Measurements from ENCODE around the gene ABCC4.
"Not testable (repeated sequence)": the region's sequence is repeated elsewhere in the genome, so short reads cannot be mapped to it uniquely, and the experiment has no call there.

The ABCC4 gene

DNA sequence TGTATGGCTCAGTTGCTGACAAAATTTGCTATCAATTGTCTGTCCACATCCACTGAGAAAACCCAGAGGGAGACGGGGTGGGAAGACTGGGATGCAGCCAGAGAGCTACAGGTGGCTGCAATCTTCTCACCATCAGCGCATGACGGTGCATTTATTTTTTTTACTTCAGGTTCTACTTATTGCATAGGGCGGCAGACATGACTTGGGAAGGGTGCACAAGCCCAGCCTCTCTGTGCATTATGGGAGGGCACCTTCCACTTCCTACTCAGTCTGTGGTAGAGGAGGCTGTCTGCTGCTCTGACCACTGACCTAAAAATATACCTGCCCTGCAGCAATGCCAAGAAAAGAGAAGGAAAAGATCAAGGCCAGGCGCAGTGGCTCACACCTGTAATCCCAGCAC, 73.1 kb downstream of the ABCC4 start:
- no peak for DNase-seq

DNA sequence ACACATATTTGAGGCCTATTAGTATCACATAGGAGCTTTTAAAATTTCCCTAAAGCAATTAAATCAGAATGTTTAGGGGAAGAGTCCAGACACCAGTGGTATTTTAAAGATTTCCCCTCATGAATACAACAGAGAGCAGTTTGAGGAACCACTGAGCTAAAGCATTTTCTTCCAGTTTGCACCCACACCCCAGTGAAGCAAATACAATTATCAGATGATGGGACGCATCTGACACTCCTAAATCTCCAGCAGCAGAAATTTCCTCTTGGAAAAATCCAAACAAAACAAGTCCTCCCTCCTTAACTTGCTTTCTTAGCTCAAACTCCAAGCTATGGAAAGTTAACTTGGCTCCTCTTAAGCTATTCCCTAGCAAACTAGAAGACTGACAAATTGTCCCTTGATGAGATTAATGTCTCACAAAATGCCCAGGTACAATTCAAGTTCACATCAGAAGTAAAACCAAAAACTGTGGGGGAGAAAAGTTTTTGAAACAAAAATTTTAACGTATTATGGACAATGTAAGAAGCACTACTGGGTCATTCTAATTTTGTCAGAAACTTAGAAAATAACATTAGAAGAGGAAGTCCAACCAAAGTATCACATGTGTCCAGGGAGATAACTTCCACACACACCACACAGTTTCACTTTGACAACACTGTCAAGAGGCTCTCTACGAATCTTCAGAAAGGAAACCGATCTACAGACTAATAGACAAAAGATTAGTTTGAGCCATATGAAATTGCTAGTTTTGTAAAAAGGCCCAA, 74.1 kb downstream of the ABCC4 start:
- DNase-seq = no peak

GRCh38 chr13:95226476-95226875, 74.8 kb downstream of the ABCC4 start:
- no peak for DNase-seq

- DNase-seq = no peak
Observed at GRCh38 chr13:95226050-95226449, 75.2 kb downstream of the ABCC4 start.

DNA sequence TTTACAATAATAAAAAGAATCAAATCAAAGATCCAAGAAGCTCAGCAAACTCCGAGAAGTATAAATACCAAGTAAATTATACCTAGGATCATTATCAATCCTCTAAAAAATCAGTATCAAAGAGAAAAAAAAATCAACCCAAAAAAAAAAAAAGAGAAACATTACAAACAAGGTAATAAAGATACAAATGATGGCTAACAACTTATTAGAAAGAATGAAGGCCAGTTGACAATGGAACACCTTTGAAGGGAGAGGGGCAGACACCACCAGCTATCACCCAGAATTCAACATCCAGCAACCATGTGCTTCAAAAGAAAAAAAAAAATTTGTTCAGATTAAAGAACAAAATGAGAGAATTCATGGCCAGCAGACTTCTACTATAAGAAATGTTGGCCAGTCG, 77.2 kb downstream of the ABCC4 start:
- DNase-seq = no peak

DNA sequence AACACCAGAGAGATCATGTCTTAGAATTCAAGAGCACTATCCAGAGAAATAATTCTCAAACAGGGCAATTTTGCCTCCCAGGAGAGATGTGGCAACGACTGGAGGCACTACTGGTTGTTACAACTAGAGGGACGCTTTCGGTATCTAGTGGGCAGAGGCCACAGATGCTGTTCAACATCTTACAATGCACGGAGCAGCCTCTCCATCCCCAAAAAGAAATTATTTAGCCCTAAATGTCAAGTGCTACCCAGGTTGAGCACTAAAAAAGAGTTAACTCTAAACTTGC, 78.6 kb downstream of the ABCC4 start:
- DNase-seq = no peak

- DNase-seq = no peak
Observed at GRCh38 chr13:95221971-95222732, 79.1 kb downstream of the ABCC4 start.

- DNase-seq = no peak
Observed at GRCh38 chr13:95220611-95221010, 80.6 kb downstream of the ABCC4 start.

- no peak for DNase-seq
Observed at GRCh38 chr13:95217920-95218830, 83.1 kb downstream of the ABCC4 start.

- DNase-seq = no peak
Observed at GRCh38 chr13:95216182-95216581, 85.1 kb downstream of the ABCC4 start.

- no peak for DNase-seq
Observed at GRCh38 chr13:95212983-95213850, 88.0 kb downstream of the ABCC4 start.

GRCh38 chr13:95209109-95209508, 92.1 kb downstream of the ABCC4 start:
- no peak for DNase-seq

GRCh38 chr13:95207769-95208366, 93.4 kb downstream of the ABCC4 start:
- no peak for DNase-seq

DNA sequence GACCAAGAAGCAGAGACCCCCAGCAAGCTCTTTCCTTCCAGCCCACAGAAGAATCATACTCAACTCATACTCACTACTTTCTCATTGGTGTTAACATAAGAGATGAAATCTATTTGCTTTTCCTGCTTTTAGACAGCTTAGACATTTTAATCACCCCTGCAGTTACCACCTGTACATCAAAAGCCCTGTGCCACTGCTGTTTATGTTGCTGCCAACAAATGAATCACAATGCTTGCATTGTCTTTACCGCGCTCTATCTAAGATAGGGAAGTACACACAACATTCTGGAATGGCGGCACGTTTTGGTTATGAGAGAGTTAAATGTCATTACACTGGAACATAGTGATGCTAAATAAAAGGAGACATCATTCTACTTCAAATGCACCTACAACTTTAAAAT, 95.1 kb downstream of the ABCC4 start:
- DNase-seq = no peak

- DNase-seq = no peak
Observed at GRCh38 chr13:95204231-95204765, 97.0 kb downstream of the ABCC4 start.

DNA sequence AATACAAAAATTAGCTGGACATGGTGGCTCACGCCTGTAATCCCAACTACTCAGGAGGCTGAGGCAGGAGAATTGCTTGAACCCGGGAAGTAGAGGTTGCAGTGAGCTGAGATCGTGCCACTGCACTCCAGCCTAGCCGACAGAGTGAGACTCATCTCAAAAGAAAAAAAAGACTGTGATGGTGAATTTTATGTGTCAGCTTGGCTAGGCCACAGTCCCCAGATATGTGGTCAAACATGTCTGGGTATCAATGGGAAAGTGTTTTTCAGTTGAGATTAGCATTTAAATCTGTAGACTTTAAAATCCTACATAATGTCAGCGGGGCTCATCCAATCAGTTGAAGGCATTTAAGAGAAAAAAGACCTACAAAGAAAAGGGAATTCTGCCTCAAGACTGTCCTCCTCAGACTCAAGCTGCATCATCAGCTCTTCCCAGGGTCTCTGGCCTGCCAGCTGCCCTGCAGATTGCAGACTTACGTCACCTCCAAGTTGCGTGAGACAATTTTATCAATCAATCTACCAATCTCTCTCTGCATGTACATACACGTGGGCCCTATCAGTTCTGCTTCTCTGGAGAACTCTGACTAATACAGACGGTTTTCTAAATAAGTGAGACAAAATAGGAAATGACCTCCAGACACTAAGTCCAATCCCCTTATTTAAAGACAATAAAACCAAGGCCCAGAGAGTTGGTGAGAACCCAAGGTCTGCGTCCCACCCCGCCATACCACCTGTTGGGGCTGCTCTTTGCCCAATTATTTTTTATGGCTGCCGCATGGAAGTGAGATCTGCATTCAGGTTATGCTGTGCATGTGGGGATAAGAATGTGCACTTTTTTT, 99.2 kb downstream of the ABCC4 start:
- no peak for DNase-seq

DNA sequence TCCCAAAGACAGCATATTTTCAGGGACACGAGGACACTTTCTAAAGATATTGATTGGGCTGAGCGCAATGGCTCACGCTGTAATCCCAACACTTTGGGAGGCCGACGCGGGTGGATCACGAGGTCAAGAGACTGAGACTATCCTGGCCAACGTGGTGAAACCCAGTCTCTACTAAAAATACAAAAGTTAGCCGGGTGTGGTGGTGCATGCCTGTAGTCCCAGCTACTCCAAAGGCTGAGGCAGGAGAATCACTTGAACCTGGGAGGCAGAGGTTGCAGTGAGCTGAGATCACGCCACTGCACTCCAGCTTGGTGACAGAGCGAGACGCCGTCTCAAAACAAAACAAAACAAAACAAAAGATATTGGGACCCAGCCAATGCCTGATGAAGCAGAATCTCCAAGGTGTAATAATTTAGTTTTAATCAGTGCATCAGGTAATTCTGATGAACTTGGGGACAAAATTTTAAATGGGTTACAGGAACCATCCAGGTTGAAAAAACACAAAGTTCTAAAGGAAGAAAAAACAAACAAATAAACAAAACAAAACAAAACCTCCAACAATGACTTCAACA, 100.8 kb downstream of the ABCC4 start:
- DNase-seq = not testable (repeated sequence)

GRCh38 chr13:95199896-95200295, 101.4 kb downstream of the ABCC4 start:
- no peak for DNase-seq

- not testable (repeated sequence) for DNase-seq
Observed at GRCh38 chr13:95198606-95199005, 102.6 kb downstream of the ABCC4 start.

DNA sequence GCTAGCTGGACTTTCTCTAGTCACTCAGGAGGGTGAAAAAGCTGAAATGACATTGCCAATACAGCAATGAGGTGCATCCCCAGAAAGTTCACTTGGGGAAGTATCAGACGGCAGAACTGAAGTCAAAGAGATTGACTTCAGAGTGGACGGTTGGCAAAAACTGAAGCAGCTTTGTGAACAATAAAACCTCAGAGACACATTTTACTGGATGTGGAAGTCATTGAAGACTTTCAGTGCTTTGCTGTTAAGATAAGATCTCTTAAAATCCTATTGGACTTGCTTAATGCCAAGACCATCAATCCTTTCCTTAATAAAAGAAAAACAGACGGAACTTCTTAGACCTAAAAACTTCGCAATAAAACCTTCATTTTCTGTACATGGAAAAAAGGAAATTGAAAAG, 103.7 kb downstream of the ABCC4 start:
- no peak for DNase-seq

Measured in fibroblast of skin of back (primary cell).